SK-N-SH treated with all-trans-retinoic acid at 6 μM for 48 hours (cell line): ENCODE data around the gene PRR35.

Source experiments
- ARNTL ChIP-seq: fragments of 450-650 bp; formaldehyde crosslinking; IDR thresholded peaks from 2 replicates; pipeline ENCODE4 v1.5.0; 2020; ENCODE audit warnings: low read depth, mild to moderate bottlenecking, moderate library complexity, borderline replicate concordance
- GLIS3 ChIP-seq: fragments of 250-450 bp; sonication (Bioruptor Pico); IDR thresholded peaks from 2 replicates; pipeline ENCODE4 v1.5.0; 2020; ENCODE audit warnings: mild to moderate bottlenecking, moderate library complexity
- TOX ChIP-seq: fragments of 250-450 bp; sonication (Bioruptor Pico); IDR thresholded peaks from 2 replicates; pipeline ENCODE4 v1.8.0; 2021; ENCODE audit warnings: mild to moderate bottlenecking, moderate library complexity, borderline replicate concordance
- ZC3H10 ChIP-seq: fragments of 250-450 bp; sonication (Bioruptor Pico); IDR thresholded peaks from 2 replicates; pipeline ENCODE4 v1.5.1; 2021; ENCODE audit warnings: mild to moderate bottlenecking, moderate library complexity
- ZFP30 ChIP-seq: fragments of 450-650 bp; formaldehyde crosslinking; IDR thresholded peaks from 2 replicates; pipeline ENCODE4 v1.5.0; 2022; ENCODE audit warnings: mild to moderate bottlenecking, moderate library complexity
- TF ChIP-seq, protein P1 (sequence below): fragments of 250-450 bp; sonication (Bioruptor Pico); IDR thresholded peaks from 2 replicates; pipeline ENCODE4 v1.5.1; 2020; ENCODE audit warnings: low read depth, mild to moderate bottlenecking, moderate library complexity
- TF ChIP-seq, protein P2 (sequence below): fragments of 250-450 bp; sonication (Bioruptor Pico); IDR thresholded peaks from 2 replicates; pipeline ENCODE4 v1.5.1; 2021; ENCODE audit warnings: mild to moderate bottlenecking, moderate library complexity
- TF ChIP-seq, protein P3 (sequence below): fragments of 250-450 bp; sonication (Bioruptor Pico); IDR thresholded peaks from 2 replicates; pipeline ENCODE4 v1.8.0; 2020; ENCODE audit warnings: mild to moderate bottlenecking, moderate library complexity, borderline replicate concordance

DNA sequence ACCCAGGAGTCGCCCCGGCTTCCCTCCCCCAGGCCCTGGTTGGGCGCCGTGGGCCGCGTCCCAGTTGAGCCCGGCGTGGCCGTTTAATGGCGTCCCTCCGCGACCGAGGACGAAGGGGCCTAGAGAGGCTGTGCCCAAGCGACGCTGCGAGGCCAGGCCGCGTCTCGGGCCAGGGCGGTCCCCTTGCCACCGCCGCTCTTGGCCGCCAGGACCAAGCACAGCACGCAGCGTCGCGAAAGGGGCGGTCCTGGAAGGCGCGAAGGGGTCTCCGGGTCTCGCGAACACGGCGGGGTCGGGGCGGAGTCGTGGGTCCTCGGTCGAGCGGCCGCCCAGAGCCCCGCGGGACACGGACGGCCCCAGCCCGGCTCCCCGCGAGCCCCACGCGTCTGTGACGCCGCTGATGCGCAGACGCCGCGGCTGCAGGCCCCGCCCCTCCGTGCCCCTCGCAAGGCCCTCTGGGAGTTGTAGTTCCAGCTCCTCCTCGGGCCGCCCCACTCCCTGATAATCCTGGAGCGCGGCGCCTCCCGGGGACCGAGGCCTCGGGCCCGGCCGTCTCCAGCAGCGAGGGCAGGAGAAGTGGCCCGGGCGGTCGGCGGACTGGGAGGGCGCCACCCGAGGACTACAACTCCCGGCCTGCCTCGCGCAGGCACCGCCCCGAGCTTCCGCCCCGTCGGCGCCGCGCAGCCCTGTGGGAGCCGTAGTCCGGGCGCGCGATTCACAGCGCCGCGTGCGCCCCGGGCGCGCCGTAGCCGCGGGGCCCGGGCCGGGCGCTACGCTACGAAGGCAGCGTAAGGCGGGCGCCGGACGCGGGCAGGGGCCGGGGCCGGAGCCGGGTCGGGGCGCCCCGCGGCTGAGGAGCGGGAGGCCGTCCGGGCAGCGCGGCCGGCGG lies 32.9 kb upstream of the PRR35 start, which contains the start of gene CAPN15:
- no peak for TF ChIP-seq ZC3H10 (CRISPR knock-in tag)
- TF ChIP-seq, protein P1, sequence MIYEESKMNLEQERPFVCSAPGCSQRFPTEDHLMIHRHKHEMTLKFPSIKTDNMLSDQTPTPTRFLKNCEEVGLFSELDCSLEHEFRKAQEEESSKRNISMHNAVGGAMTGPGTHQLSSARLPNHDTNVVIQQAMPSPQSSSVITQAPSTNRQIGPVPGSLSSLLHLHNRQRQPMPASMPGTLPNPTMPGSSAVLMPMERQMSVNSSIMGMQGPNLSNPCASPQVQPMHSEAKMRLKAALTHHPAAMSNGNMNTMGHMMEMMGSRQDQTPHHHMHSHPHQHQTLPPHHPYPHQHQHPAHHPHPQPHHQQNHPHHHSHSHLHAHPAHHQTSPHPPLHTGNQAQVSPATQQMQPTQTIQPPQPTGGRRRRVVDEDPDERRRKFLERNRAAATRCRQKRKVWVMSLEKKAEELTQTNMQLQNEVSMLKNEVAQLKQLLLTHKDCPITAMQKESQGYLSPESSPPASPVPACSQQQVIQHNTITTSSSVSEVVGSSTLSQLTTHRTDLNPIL (CRISPR knock-in tag), result no peak
- TF ChIP-seq, protein P2, sequence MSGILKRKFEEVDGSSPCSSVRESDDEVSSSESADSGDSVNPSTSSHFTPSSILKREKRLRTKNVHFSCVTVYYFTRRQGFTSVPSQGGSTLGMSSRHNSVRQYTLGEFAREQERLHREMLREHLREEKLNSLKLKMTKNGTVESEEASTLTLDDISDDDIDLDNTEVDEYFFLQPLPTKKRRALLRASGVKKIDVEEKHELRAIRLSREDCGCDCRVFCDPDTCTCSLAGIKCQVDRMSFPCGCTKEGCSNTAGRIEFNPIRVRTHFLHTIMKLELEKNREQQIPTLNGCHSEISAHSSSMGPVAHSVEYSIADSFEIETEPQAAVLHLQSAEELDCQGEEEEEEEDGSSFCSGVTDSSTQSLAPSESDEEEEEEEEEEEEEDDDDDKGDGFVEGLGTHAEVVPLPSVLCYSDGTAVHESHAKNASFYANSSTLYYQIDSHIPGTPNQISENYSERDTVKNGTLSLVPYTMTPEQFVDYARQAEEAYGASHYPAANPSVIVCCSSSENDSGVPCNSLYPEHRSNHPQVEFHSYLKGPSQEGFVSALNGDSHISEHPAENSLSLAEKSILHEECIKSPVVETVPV (CRISPR knock-in tag), result no peak
- TF ChIP-seq, protein P3, sequence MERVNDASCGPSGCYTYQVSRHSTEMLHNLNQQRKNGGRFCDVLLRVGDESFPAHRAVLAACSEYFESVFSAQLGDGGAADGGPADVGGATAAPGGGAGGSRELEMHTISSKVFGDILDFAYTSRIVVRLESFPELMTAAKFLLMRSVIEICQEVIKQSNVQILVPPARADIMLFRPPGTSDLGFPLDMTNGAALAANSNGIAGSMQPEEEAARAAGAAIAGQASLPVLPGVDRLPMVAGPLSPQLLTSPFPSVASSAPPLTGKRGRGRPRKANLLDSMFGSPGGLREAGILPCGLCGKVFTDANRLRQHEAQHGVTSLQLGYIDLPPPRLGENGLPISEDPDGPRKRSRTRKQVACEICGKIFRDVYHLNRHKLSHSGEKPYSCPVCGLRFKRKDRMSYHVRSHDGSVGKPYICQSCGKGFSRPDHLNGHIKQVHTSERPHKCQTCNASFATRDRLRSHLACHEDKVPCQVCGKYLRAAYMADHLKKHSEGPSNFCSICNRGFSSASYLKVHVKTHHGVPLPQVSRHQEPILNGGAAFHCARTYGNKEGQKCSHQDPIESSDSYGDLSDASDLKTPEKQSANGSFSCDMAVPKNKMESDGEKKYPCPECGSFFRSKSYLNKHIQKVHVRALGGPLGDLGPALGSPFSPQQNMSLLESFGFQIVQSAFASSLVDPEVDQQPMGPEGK, result no peak
- TF ChIP-seq TOX (CRISPR knock-in tag), result no peak
- no peak for TF ChIP-seq ARNTL (CRISPR knock-in tag)
- 0 out of 2 replicates have a peak, but pooled peaks have one; percentile 30 for TF ChIP-seq GLIS3 (CRISPR knock-in tag)
- no peak for TF ChIP-seq ZFP30 (CRISPR knock-in tag)
